SKM-1 treated with dmso at 0.1 percent for 144 hours (cell line): ENCODE data around the gene HAPLN3.

ENCODE experiments used
- DNase-seq: peaks from one replicate; lab custom pipeline; 2025; ENCODE audit not compliant: unreplicated experiment; lab: John Stamatoyannopoulos, UW

Gene HAPLN3

GRCh38 chr15:88896333-88897033 is 1.1 kb upstream of the HAPLN3 start:
- no peak for DNase-seq

GRCh38 chr15:88894348-88894818 is 961 bp downstream of the HAPLN3 start:
- no peak for DNase-seq

DNA sequence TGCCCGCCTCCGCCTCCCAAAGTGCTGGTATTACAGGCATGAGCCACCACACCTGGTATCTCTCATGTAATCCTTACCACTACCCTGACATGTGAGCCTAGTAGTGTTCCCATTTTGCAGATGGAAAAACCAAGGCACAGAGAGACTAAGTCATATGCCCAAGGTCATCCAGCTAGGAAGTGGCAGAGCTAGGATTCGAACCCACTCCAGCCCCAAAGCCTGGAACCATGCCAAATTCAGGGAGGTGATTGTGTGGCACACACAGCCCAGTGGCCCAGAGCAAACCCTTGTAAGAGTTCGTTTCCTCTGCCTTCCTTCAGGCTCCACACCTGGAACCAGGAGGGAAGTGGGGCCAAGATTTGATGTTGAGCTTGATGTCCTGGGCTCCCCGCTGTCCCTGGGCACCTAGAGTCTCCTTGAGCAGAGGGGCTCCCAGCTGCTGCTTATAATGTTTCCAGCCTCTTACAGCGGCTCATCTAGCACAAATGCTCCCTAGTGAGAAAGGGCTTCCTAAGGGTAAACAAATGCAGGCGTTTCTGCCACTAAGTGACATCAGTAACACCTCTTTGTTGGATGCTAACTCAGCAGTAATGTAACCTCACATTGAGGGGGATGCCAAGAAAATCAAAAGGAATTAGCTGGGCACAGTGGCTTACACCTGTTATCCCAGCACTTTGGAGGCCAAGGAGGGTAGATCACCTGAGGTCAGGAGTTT is 3.6 kb downstream of the HAPLN3 start:
- DNase-seq: no peak

- DNase-seq: no peak
These were observed 4.8 kb downstream of the HAPLN3 start for GRCh38 chr15:88890495-88890894.

- DNase-seq: no peak
These were observed 6.6 kb downstream of the HAPLN3 start for GRCh38 chr15:88888719-88889118.

GRCh38 chr15:88887068-88887580 is 8.2 kb downstream of the HAPLN3 start:
- DNase-seq: no peak

GRCh38 chr15:88882785-88883184 is 12.6 kb downstream of the HAPLN3 start:
- no peak for DNase-seq

DNA sequence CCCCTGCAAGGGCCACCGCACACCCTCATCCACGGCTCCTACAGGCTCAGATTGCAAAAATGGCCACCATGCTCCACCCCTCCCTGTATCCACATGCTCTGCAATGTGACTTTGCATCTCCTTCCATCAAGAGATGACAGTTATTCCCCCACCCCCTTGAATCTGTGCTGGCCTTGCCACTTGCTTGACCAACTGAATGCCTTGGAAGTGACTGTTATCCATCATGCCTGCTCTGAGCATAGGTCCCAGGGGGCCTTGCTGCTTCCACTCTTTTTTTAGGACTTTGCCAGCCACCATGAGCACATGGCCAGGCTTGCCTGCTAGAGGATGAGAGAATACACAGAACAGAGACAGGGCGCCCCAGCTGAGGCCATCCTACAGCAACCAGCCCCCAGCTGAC is 13.6 kb downstream of the HAPLN3 start:
- no peak for DNase-seq

DNA sequence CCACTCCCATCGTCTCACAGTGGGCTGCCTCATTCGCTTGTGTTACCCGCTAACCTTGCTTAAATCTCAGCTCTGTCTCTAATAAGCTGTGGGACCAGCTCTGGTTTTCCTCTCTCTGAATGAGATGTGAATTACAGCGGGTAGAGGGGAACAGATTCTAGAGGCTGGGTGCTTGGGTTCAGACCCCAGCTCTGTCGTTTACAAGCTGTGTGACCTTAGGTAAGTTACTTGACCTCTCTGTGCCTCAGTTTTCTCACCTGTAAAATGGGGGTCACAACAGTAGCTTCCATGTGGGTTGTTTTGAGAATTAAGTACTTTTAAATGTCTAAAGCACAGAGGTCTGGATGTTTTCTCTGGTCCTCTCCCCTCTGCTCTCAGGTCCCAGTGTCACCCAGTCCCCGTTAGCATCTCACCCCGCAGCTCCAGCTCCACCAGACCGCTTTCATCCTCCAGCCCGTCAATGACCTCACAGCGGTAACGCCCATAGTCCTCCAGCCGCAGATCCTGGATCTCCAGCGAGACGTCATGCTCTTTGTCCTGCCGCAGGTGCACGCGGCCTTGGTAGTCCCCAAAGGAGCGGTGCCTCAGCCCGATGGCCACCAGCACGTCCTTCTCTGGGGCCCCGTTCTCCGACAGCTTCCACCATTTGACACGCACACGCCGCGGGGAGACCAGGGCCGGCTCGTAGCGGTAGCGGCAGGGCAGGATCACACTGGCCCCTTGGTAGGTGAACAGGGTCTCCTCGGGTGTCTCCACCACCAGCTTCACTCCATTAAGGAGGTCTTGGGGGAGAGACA is 14.2 kb downstream of the HAPLN3 start:
- DNase-seq: no peak

DNA sequence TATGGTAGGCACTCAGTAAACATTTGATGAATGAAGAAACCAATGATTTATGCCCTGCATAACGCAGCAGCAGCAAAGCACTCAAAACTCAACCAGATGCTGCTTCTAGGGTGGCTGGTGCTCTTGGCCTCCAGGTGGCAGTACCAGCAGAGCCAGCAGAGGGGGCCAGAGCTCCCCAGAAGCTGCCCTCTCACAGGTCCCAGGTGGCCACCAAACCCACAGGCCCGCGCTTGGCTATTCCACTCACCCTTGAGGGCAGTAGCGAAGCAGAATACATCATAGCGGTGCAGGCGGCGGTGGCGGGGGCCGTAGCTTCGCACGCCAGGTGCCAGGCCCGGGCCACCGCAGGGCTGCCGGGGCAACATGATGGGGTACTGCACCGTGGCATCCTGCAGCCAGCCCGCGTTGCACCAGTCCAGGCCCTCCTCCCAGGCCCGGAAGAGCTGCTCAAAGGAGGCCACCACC is 16.6 kb downstream of the HAPLN3 start:
- peak; percentile 29 for DNase-seq

DNA sequence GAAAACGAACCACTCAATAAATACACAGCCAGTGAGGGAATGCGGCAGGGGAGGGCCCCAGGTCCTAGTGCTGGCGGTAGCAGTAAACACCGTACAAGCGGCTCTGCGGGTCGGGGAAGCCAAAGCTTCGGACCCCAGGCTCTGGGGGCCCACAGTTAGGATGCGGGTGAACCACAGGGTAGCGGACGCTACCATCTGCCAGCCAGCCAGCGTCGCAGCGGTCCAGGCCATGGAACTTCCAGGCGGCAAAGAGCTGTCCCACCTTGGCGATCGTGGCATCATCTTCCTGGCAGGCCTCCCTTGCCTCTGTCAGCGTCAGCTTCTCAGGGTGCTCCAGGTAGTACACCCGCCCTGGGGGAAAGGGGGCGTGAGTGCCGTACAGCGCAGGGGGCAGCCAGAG is 17.4 kb downstream of the HAPLN3 start:
- no peak for DNase-seq

- DNase-seq: no peak
These were observed 17.9 kb downstream of the HAPLN3 start for GRCh38 chr15:88877415-88877814.

GRCh38 chr15:88876573-88876972 is 18.8 kb downstream of the HAPLN3 start:
- DNase-seq: no peak

GRCh38 chr15:88874684-88875083 is 20.7 kb downstream of the HAPLN3 start:
- no peak for DNase-seq

GRCh38 chr15:88874275-88874674 is 21.1 kb downstream of the HAPLN3 start:
- DNase-seq: no peak

- DNase-seq: no peak
These were observed 21.6 kb downstream of the HAPLN3 start for GRCh38 chr15:88873786-88874185.

DNA sequence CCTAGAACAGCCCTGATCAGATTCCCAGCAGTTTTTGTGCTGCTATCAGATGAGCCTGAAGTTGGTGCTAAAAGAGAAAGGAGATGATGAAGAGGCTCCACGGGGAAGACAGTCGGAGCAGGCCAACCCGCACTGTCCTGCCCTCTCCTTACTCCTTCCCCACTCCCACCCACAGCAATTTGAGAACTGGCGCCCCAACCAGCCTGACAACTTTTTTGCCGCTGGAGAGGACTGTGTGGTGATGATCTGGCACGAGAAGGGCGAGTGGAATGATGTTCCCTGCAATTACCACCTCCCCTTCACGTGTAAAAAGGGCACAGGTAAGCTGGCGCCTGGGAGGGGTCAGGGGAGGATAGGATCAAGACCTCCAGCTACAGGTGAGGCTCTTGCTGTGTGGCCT is 22.6 kb downstream of the HAPLN3 start:
- DNase-seq: no peak

DNA sequence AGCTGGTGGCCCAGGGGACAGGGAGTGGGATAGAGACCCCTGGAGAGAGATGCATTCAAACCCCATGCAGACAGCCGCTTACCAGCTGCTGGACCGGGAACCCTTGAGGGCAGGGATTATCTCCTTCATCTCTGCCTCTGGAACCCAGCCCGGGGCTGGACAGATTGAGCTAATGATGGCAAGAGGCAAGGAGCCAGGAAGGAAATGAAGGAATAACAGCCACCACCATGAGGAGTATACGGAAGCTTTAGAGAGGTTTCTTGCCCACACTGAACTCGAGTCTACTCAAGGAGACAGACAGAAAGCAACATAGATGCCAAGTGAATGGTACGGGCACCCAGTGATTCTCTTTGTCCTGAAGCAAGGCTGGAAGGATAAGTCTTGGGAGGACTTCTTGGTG is 23.2 kb downstream of the HAPLN3 start:
- no peak for DNase-seq

DNA sequence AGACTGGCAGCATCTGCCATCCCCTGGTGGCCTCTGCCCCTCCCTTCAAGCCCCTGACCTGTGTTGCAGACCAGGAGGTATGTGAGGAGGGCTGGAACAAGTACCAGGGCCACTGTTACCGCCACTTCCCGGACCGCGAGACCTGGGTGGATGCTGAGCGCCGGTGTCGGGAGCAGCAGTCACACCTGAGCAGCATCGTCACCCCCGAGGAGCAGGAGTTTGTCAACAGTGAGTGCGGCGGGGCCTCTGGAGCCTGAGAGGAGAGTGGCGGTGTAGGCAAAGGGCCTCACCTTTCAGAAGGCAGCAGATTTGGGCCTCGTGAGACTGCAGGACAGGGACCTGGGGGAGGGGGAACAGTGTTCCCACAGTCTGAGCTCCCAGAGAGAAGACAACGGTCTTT is 24.0 kb downstream of the HAPLN3 start:
- DNase-seq: no peak

DNA sequence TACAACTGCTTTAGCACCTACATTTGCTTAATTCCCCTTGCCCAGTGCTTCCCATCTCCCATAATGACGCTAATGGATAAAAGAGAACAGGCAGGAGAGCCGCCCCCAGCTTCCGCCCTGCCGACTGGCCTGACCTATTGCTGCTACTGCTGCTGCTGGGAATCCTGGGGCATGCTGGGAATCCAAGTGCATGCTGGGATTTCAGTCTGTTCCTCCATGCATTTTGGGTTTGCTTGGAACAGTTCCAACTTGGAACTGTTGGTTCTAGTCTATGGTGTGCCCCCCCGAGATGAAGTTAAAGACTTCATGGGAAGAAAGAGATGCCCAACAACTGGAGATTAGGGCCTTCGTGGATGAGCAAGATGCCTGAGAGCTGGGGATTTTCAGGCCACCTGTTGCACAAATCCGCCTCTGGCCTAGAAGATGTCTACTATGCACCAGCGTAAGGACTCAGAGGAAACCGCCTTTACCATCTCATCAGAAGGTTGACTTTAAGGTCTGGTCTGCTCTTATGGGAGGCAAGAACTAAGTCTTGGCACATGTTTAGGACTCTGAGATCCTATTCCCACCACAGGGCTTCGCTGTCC is 29.0 kb downstream of the HAPLN3 start:
- DNase-seq: no peak

GRCh38 chr15:88865498-88866099 is 29.7 kb downstream of the HAPLN3 start:
- DNase-seq: no peak
